ENCODE data around the gene CLDN20.

- TF ChIP-seq CTCF (IDR thresholded peaks at IDR 0.05): no peak
- no peak for TF ChIP-seq POLR2A (IDR thresholded peaks at IDR 0.05)
Observed at GRCh38 chr6:155244434-155244833, 19.4 kb upstream of the CLDN20 start.
